Neural cell (in vitro differentiated cells): ENCODE data around the gene DEFB131B. TPM values are rescaled to one million over a fixed set of nuclear protein-coding genes. Genes with fewer than 3 reads are reported as not detected.

ENCODE experiments used
- H2AFZ ChIP-seq: fragments of 200-600, 300-800 bp; sonication (generic), shearing (Covaris generic); 2 replicates; pipeline ENCODE4 v1.6.0; 2014; ENCODE audit warnings: low read depth, mild to moderate bottlenecking, antibody characterized with exemption, low read length, moderate library complexity
- H3F3A ChIP-seq: fragments of 200-600 bp; shearing (Covaris generic); 2 replicates; pipeline ENCODE4 v1.6.1; 2016; ENCODE audit warnings: mild to moderate bottlenecking, moderate library complexity, mixed read lengths, antibody characterized with exemption, low read length; ENCODE audit not compliant: insufficient read depth, poor library complexity, severe bottlenecking
- H3K27ac ChIP-seq: fragments of 200-600, 300-800 bp; sonication (generic), shearing (Covaris generic); 2 replicates; pipeline ENCODE4 v1.5.1; 2014; ENCODE audit warnings: mild to moderate bottlenecking, low read length, moderate library complexity
- H3K27me3 ChIP-seq: fragments of 300-800, 200-600 bp; sonication (generic), shearing (Covaris generic); 2 replicates; pipeline ENCODE4 v1.6.0; 2014; ENCODE audit warnings: mild to moderate bottlenecking, low read depth, low read length, moderate library complexity; ENCODE audit not compliant: insufficient read depth
- H3K36me3 ChIP-seq: fragments of 300-800, 200-600 bp; sonication (generic), shearing (Covaris generic); 2 replicates; pipeline ENCODE4 v1.5.1; 2014; ENCODE audit warnings: mild to moderate bottlenecking, antibody characterized with exemption, low read length, moderate library complexity; ENCODE audit not compliant: insufficient read depth
- H3K4me2 ChIP-seq: fragments of 300-800, 200-600 bp; sonication (generic), shearing (Covaris generic); 2 replicates; pipeline ENCODE4 v1.6.0; 2014; ENCODE audit warnings: mild to moderate bottlenecking, low read length
- H3K4me3 ChIP-seq: fragments of 300-800, 200-600 bp; sonication (generic), shearing (Covaris generic); 2 replicates; pipeline ENCODE4 v1.5.1; 2014; ENCODE audit warnings: mild to moderate bottlenecking, low read length, moderate library complexity
- H3K79me2 ChIP-seq: fragments of 200-600 bp; shearing (Covaris generic); replicated peaks from 2 replicates; pipeline ENCODE4 v1.6.0; 2014; ENCODE audit warnings: mild to moderate bottlenecking, low read length, moderate library complexity; ENCODE audit not compliant: insufficient read depth
- H3K9ac ChIP-seq: fragments of 300-800, 200-600 bp; sonication (generic), shearing (Covaris generic); 2 replicates; pipeline ENCODE4 v1.6.1; 2016; ENCODE audit warnings: mild to moderate bottlenecking, low read length, mixed read lengths
- H3K9me2 ChIP-seq: fragments of 200-600 bp; shearing (Covaris generic); 2 replicates; pipeline ENCODE4 v1.6.1; 2016; ENCODE audit warnings: mild to moderate bottlenecking, low read length, mixed read lengths; ENCODE audit not compliant: insufficient read depth
- H3K9me3 ChIP-seq: fragments of 200-600, 300-800 bp; sonication (generic), shearing (Covaris generic); 2 replicates; pipeline ENCODE4 v1.6.1; 2016; ENCODE audit warnings: mild to moderate bottlenecking, mixed run types, low read length, moderate library complexity, mixed read lengths
- H4K20me1 ChIP-seq: fragments of 200-600 bp; shearing (Covaris generic); 2 replicates; pipeline ENCODE4 v1.6.1; 2016; ENCODE audit warnings: mild to moderate bottlenecking, mixed run types; ENCODE audit not compliant: insufficient read depth
- EP300 ChIP-seq: fragments of 450-650 bp; conservative IDR thresholded peaks from 2 replicates; pipeline ENCODE4 v1.6.1; 2014; ENCODE audit warnings: antibody characterized with exemption, mild to moderate bottlenecking, moderate library complexity; ENCODE audit not compliant: poor library complexity, severe bottlenecking
- EZH2 ChIP-seq: fragments of 200-600, 300-800 bp; shearing (Covaris generic), sonication (generic); IDR thresholded peaks from 2 replicates; pipeline ENCODE4 v1.6.1; 2014; ENCODE audit warnings: antibody characterized with exemption, low read length, borderline replicate concordance, mild to moderate bottlenecking; ENCODE audit not compliant: insufficient read depth, poor library complexity, severe bottlenecking
- MXI1 ChIP-seq: fragments of 450-650 bp; conservative IDR thresholded peaks from 2 replicates; pipeline ENCODE4 v1.6.1; 2014; ENCODE audit warnings: antibody characterized with exemption, mild to moderate bottlenecking; ENCODE audit not compliant: poor library complexity, severe bottlenecking
- POLR2AphosphoS5 ChIP-seq: IDR thresholded peaks from 2 replicates; pipeline ENCODE4 v1.6.1; 2012
- RAD21 ChIP-seq: fragments of 450-650 bp; conservative IDR thresholded peaks from 2 replicates; pipeline ENCODE4 v1.6.1; 2014; ENCODE audit warnings: antibody characterized with exemption, mild to moderate bottlenecking, moderate library complexity
- SMC3 ChIP-seq: fragments of 450-650 bp; conservative IDR thresholded peaks from 2 replicates; pipeline ENCODE4 v1.6.1; 2014; ENCODE audit warnings: antibody characterized with exemption, mild to moderate bottlenecking, moderate library complexity; ENCODE audit not compliant: poor library complexity
- TAF1 ChIP-seq: IDR thresholded peaks from 2 replicates; pipeline ENCODE4 v1.6.1; 2012; ENCODE audit warnings: low read depth
- polyA plus RNA-seq: library from polyadenylated mRNA; depleted of rRNA; stranded (reverse); fragments of >200 nt; gene quantifications from 2 replicates; pipeline ENCODE4 v1.2.3, GENCODE V29; 2014
- TF ChIP-seq, protein P1 (sequence below): IDR thresholded peaks from 2 replicates; pipeline ENCODE4 v1.6.1; 2012; ENCODE audit warnings: borderline replicate concordance
- TF ChIP-seq, protein P2 (sequence below): fragments of 450-650 bp; IDR thresholded peaks from 2 replicates; pipeline ENCODE4 v1.5.1; 2014; ENCODE audit warnings: antibody characterized with exemption, mild to moderate bottlenecking, moderate library complexity; ENCODE audit not compliant: poor library complexity, severe bottlenecking

Gene DEFB131B
- polyA plus RNA-seq, 1 donor from 2014 or later: not detected

DNA sequence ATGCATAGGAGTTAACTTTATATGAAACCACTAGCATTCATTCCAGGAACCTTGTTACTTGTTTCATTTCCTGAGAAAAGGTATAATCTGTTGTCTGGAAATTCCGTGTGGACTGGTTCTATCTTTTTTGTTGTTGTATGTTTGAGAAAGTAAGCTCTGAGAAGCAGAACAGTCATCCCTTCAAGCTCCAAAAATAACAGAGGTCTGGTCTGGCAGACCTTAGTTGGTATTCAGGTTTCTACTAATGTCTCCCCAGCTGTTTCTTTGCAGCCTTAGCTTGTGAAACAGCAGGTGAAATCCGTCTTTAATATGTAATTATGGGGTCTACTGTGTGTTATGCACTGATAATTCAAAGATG, 53.0 kb downstream of the DEFB131B start:
- Histone ChIP-seq H3K36me3 (no peaks in the 10 kb centered on the region), H3K9me2 (no peaks in the 10 kb centered on the region), H2AFZ (no peak overlapping the region), H3K4me3 (peak overlapping the region; percentile 75), H3F3A (no peaks in the 10 kb centered on the region), H3K79me2 (peaks cover 56% of the 10 kb centered on the region), H3K27ac (no peak overlapping the region), H3K9ac (no peak overlapping the region), H4K20me1 (no peaks in the 10 kb centered on the region), H3K4me2 (no peak overlapping the region), H3K9me3 (no peaks in the 10 kb centered on the region), H3K27me3 (no peaks in the 10 kb centered on the region)
- TF ChIP-seq EP300 (no peak), RAD21 (no peak), TAF1 (no peak), MXI1 (no peak), EZH2 (no peak), POLR2AphosphoS5 (no peak), SMC3 (no peak)
- TF ChIP-seq, protein P1, sequence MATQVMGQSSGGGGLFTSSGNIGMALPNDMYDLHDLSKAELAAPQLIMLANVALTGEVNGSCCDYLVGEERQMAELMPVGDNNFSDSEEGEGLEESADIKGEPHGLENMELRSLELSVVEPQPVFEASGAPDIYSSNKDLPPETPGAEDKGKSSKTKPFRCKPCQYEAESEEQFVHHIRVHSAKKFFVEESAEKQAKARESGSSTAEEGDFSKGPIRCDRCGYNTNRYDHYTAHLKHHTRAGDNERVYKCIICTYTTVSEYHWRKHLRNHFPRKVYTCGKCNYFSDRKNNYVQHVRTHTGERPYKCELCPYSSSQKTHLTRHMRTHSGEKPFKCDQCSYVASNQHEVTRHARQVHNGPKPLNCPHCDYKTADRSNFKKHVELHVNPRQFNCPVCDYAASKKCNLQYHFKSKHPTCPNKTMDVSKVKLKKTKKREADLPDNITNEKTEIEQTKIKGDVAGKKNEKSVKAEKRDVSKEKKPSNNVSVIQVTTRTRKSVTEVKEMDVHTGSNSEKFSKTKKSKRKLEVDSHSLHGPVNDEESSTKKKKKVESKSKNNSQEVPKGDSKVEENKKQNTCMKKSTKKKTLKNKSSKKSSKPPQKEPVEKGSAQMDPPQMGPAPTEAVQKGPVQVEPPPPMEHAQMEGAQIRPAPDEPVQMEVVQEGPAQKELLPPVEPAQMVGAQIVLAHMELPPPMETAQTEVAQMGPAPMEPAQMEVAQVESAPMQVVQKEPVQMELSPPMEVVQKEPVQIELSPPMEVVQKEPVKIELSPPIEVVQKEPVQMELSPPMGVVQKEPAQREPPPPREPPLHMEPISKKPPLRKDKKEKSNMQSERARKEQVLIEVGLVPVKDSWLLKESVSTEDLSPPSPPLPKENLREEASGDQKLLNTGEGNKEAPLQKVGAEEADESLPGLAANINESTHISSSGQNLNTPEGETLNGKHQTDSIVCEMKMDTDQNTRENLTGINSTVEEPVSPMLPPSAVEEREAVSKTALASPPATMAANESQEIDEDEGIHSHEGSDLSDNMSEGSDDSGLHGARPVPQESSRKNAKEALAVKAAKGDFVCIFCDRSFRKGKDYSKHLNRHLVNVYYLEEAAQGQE: no peak
- TF ChIP-seq, protein P2, sequence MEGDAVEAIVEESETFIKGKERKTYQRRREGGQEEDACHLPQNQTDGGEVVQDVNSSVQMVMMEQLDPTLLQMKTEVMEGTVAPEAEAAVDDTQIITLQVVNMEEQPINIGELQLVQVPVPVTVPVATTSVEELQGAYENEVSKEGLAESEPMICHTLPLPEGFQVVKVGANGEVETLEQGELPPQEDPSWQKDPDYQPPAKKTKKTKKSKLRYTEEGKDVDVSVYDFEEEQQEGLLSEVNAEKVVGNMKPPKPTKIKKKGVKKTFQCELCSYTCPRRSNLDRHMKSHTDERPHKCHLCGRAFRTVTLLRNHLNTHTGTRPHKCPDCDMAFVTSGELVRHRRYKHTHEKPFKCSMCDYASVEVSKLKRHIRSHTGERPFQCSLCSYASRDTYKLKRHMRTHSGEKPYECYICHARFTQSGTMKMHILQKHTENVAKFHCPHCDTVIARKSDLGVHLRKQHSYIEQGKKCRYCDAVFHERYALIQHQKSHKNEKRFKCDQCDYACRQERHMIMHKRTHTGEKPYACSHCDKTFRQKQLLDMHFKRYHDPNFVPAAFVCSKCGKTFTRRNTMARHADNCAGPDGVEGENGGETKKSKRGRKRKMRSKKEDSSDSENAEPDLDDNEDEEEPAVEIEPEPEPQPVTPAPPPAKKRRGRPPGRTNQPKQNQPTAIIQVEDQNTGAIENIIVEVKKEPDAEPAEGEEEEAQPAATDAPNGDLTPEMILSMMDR: no peak

GRCh38 chr11:71933141-71933933, 55.1 kb downstream of the DEFB131B start:
- no peaks in the 10 kb centered on the region for H3K9me3 ChIP-seq
- H2AFZ ChIP-seq: no peak overlapping the region
- H3K27me3 ChIP-seq: no peaks in the 10 kb centered on the region
- no peak overlapping the region for H3K27ac ChIP-seq
- TF ChIP-seq POLR2AphosphoS5 (no peak), EP300 (no peak), EZH2 (no peak), SMC3 (no peak)
- TF ChIP-seq, protein P2: no peak
- TF ChIP-seq, protein P1: no peak
- no peaks in the 10 kb centered on the region for H3K36me3 ChIP-seq
- no peaks in the 10 kb centered on the region for H4K20me1 ChIP-seq
- H3K9ac ChIP-seq: no peak overlapping the region
- H3K9me2 ChIP-seq: no peaks in the 10 kb centered on the region
- H3K79me2 ChIP-seq: peaks cover 56% of the 10 kb centered on the region
- no peak overlapping the region for H3K4me2 ChIP-seq
- H3K4me3 ChIP-seq: no peak overlapping the region
- no peaks in the 10 kb centered on the region for H3F3A ChIP-seq
